ENCODE results near the gene GPX4.

GPX4 gene

GRCh38 chr19:1133471-1133929 lies 29.7 kb downstream of the GPX4 start:
- DNase-seq = no peak

GRCh38 chr19:1134431-1134830 lies 30.6 kb downstream of the GPX4 start:
- no peak for DNase-seq

GRCh38 chr19:1135454-1135853 lies 31.7 kb downstream of the GPX4 start:
- no peak for DNase-seq

- no peak for DNase-seq
Observed at GRCh38 chr19:1136201-1136600, 32.4 kb downstream of the GPX4 start.

- DNase-seq = no peak
Observed at GRCh38 chr19:1136621-1137317, 33.0 kb downstream of the GPX4 start.

GRCh38 chr19:1138121-1138520 lies 34.3 kb downstream of the GPX4 start:
- no peak for DNase-seq

- no peak for DNase-seq
Observed at GRCh38 chr19:1139126-1139525, 35.3 kb downstream of the GPX4 start.

- no peak for DNase-seq
Observed at GRCh38 chr19:1140272-1141027, 36.7 kb downstream of the GPX4 start.

- no peak for DNase-seq
Observed at GRCh38 chr19:1141944-1142343, 38.1 kb downstream of the GPX4 start.

GRCh38 chr19:1143828-1144399 lies 40.1 kb downstream of the GPX4 start:
- DNase-seq = no peak

GRCh38 chr19:1144741-1145140 lies 40.9 kb downstream of the GPX4 start:
- DNase-seq = no peak

- no peak for DNase-seq
Observed at GRCh38 chr19:1145635-1146411, 42.0 kb downstream of the GPX4 start.

GRCh38 chr19:1146412-1146699 lies 42.6 kb downstream of the GPX4 start:
- DNase-seq = no peak

- no peak for DNase-seq
Observed at GRCh38 chr19:1146858-1147780, 43.3 kb downstream of the GPX4 start.

GRCh38 chr19:1147934-1148549 lies 44.2 kb downstream of the GPX4 start:
- DNase-seq = no peak

- no peak for DNase-seq
Observed at GRCh38 chr19:1149259-1150045, 45.7 kb downstream of the GPX4 start.

- DNase-seq = no peak
Observed at GRCh38 chr19:1150333-1151036, 46.7 kb downstream of the GPX4 start.

- DNase-seq = no peak
Observed at GRCh38 chr19:1151037-1151724, 47.4 kb downstream of the GPX4 start.

- no peak for DNase-seq
Observed at GRCh38 chr19:1151917-1152587, 48.3 kb downstream of the GPX4 start.

Measured in NCI-H226 (cell line).